Suprapubic skin (tissue), 3 donors: ENCODE measurements around the gene BAZ1A.

ENCODE experiments used
- CTCF ChIP-seq, 2 donors: fragments of 200-600 bp in 1 of 2; fragments of 450-650 bp in 1 of 2; sonication (generic) in 1 of 2; IDR thresholded peaks; one replicate each; pipeline ENCODE4 v1.5.1; 2016 to 2019; ENCODE audit warnings: antibody characterized with exemption in 2 of 2, mild to moderate bottlenecking in 1 of 2, moderate library complexity in 1 of 2
- POLR2A ChIP-seq, 2 donors: fragments of 450-650 bp; IDR thresholded peaks; one replicate each; pipeline ENCODE4 v1.6.1; 2017; ENCODE audit warnings: antibody characterized with exemption in 2 of 2, mild to moderate bottlenecking in 2 of 2, moderate library complexity in 2 of 2

DNA sequence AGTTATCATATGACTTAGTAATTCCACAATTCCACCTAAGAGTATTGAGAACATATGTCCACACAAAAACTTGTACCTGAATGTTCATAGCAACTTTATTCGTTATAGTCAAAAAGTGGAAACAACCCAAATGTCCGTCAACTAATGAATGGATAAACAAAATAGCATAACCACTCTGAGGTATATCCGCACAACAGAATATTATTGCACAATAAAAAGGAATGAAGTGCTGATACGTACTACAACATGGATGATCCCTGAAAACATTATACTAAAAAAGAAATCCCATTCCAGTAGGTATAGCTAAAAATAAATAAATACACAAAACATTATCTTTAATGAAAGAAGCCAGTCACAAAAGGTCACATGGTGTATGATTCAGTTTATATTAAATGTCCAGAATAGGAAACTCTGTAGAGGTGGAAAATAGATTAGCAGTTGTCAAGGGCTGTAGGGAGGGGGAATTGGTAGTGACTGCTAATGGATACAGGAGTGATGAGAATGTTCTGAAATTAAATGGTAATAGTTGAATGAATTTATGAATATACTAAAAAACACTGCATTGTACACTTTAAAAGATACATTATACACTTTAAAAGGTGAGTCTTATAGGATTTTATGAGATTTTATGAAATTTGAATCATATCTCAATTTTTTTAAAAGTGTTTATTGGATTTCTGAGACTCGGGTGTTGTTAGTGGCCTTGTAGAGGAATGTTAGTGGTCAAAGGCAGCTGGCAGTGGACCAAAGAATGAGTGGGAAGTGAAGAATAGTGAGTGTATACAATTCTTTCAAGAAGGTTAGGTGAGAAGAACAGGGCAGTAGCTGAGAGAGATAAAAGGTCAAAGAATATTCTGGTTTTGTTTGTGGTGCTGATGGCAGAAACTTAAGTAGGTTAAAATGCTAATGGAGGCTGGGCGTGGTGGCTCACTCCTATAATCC is 36.3 kb upstream of the BAZ1A start:
- TF ChIP-seq CTCF (IDR thresholded peaks at IDR 0.05) (no peak), POLR2A (IDR thresholded peaks at IDR 0.05) (no peak)
